GM12878 (cell line): ENCODE measurements around the gene WDR74. TPM values are rescaled to one million over a fixed set of nuclear protein-coding genes. Genes with fewer than 3 reads are reported as not detected.

Experiments used
- CBFB ChIP-seq: IDR thresholded peaks from 2 replicates; pipeline ENCODE4 v1.6.1; 2016; ENCODE audit warnings: antibody characterized with exemption, low read depth
- CBX5 ChIP-seq: sonication (generic); IDR thresholded peaks from 2 replicates; pipeline ENCODE4 v1.6.1; 2016; ENCODE audit warnings: low read depth, moderate library complexity, mild to moderate bottlenecking, inconsistent platforms
- CHD1 ChIP-seq: IDR thresholded peaks from 2 replicates; pipeline ENCODE4 v1.6.1; 2012; ENCODE audit warnings: low read depth, low read length, improper control_type of control experiment
- CREM ChIP-seq: IDR thresholded peaks from 2 replicates; pipeline ENCODE4 v1.6.1; 2014; ENCODE audit warnings: antibody characterized with exemption, low read depth
- EED ChIP-seq: sonication (generic); IDR thresholded peaks from 2 replicates; pipeline ENCODE4 v1.6.1; 2016; ENCODE audit warnings: antibody characterized with exemption, low read depth
- EP300 ChIP-seq, 2 experiments: fragments of 150-350 bp in 1 of 2; IDR thresholded peaks; 2 replicates each; pipeline ENCODE4 v1.6.1; 2011 to 2012; ENCODE audit warnings: low read depth in 2 of 2, low read length in 2 of 2, borderline replicate concordance in 1 of 2, improper control_type of control experiment in 1 of 2, inconsistent platforms in 1 of 2; ENCODE audit not compliant: control insufficient read depth in 1 of 2
- FOS ChIP-seq: IDR thresholded peaks from 3 replicates; pipeline ENCODE4 v1.6.1; 2011; ENCODE audit warnings: borderline replicate concordance; ENCODE audit not compliant: insufficient read length; ENCODE audit errors: extremely low read depth
- FOXM1 ChIP-seq: IDR thresholded peaks from 2 replicates; pipeline ENCODE4 v1.6.1; 2012; ENCODE audit warnings: low read depth, mild to moderate bottlenecking, inconsistent platforms, low read length, moderate library complexity
- HCFC1 ChIP-seq: fragments of 150-350 bp; IDR thresholded peaks from 2 replicates; pipeline ENCODE4 v1.6.1; 2014; ENCODE audit warnings: low read length
- HDGF ChIP-seq: fragments of 450-650 bp; IDR thresholded peaks from 2 replicates; pipeline ENCODE4 v1.6.1; 2016; ENCODE audit warnings: antibody characterized with exemption
- IKZF1 ChIP-seq: fragments of 450-650 bp; conservative IDR thresholded peaks from 2 replicates; pipeline ENCODE4 v1.6.1; 2017; ENCODE audit warnings: antibody characterized with exemption, mild to moderate bottlenecking
- IKZF2 ChIP-seq, 2 experiments: fragments of 450-650 bp; IDR thresholded peaks; 2 replicates each; pipeline ENCODE4 v1.6.1; 2017; ENCODE audit warnings: mild to moderate bottlenecking in 2 of 2, moderate library complexity in 2 of 2
- NBN ChIP-seq: fragments of 450-650 bp; IDR thresholded peaks from 2 replicates; pipeline ENCODE4 v1.6.1; 2016
- RB1 ChIP-seq: fragments of 450-650 bp; formaldehyde crosslinking; IDR thresholded peaks from 2 replicates; pipeline ENCODE4 v1.6.1; 2017; ENCODE audit warnings: mild to moderate bottlenecking, borderline replicate concordance
- SMARCA5 ChIP-seq: fragments of 450-650 bp; IDR thresholded peaks from 2 replicates; pipeline ENCODE4 v1.6.1; 2017; ENCODE audit warnings: mild to moderate bottlenecking
- SREBF2 ChIP-seq: IDR thresholded peaks from 2 replicates; pipeline ENCODE4 v1.6.1; 2012; ENCODE audit warnings: mild to moderate bottlenecking, low read length
- TARDBP ChIP-seq: IDR thresholded peaks from 2 replicates; pipeline ENCODE4 v1.6.1; 2016; ENCODE audit warnings: borderline replicate concordance
- TBL1XR1 ChIP-seq: IDR thresholded peaks from 2 replicates; pipeline ENCODE4 v1.6.1; 2012; ENCODE audit warnings: low read depth, low read length, improper control_type of control experiment
- YY1 ChIP-seq: IDR thresholded peaks from 2 replicates; pipeline ENCODE4 v1.6.1; 2011; ENCODE audit warnings: low read depth, mild to moderate bottlenecking, low read length
- ZNF24 ChIP-seq: fragments of 450-650 bp; IDR thresholded peaks from 2 replicates; pipeline ENCODE4 v1.6.1; 2017; ENCODE audit warnings: antibody characterized with exemption, mild to moderate bottlenecking
- polyA plus RNA-seq, 11 experiments: library from polyadenylated mRNA; depleted of rRNA in 4 of 11; unstranded in 6 of 11; stranded (reverse) in 5 of 11; fragments of >200 nt; fragmentation: Nextera tagmentation in 4 of 11; fragmentation: Illumina TruSeq in 1 of 11; extraction: Ambion mirVana in 4 of 11; extraction: Trizol in 1 of 11; gene quantifications; 1 replicate in 1 of 11; 2 replicates in 10 of 11; pipeline versions ENCODE4 v1.2.1 to v1.2.3, GENCODE V29; 2011 to 2016; ENCODE audit warnings: inconsistent platforms in 2 of 11, missing spikeins in 2 of 11, low read depth in 1 of 11
- total RNA-seq, 4 experiments: library from RNA; depleted of rRNA in 3 of 4; stranded (reverse); fragments of >200 nt in 3 of 4; fragmentation: Illumina TruSeq in 1 of 4; extraction: Trizol in 1 of 4; gene quantifications; 2 replicates each; pipeline versions ENCODE4 v1.2.1 to v1.2.3, GENCODE V29; 2013 to 2021
- TF ChIP-seq, protein P1 (sequence below), 3 experiments: IDR thresholded peaks in 2 of 3; conservative IDR thresholded peaks in 1 of 3; 2 replicates each; pipeline ENCODE4 v1.5.1; 2011; ENCODE audit warnings: low read depth in 3 of 3, low read length in 3 of 3, mild to moderate bottlenecking in 3 of 3, control low read depth in 2 of 3, moderate library complexity in 2 of 3, inconsistent platforms in 1 of 3, mixed read lengths in 1 of 3; ENCODE audit not compliant: control insufficient read depth in 2 of 3, insufficient read depth in 1 of 3; ENCODE audit errors: extremely low read depth in 1 of 3
- TF ChIP-seq, protein P2 (sequence below): fragments of 450-650 bp; IDR thresholded peaks from 2 replicates; pipeline ENCODE4 v1.6.1; 2018; ENCODE audit warnings: mild to moderate bottlenecking, low read depth, moderate library complexity; ENCODE audit not compliant: partially characterized antibody
- TF ChIP-seq, protein P3 (sequence below): IDR thresholded peaks from 2 replicates; pipeline ENCODE4 v1.6.1; 2011; ENCODE audit warnings: low read depth, mild to moderate bottlenecking, low read length, moderate library complexity, borderline replicate concordance; ENCODE audit errors: extremely low read depth
- TF ChIP-seq, protein P4 (sequence below): fragments of 450-650 bp; IDR thresholded peaks from 2 replicates; pipeline ENCODE4 v1.6.1; 2018; ENCODE audit warnings: borderline replicate concordance, mild to moderate bottlenecking; ENCODE audit not compliant: partially characterized antibody

The WDR74 gene
- total and polyA plus RNA-seq, 10 of the 15 experiments (the other 5 are each of a cell fraction or from before 2014, with no cell fraction given): 18.2 to 103 (median 60.7) TPM

DNA sequence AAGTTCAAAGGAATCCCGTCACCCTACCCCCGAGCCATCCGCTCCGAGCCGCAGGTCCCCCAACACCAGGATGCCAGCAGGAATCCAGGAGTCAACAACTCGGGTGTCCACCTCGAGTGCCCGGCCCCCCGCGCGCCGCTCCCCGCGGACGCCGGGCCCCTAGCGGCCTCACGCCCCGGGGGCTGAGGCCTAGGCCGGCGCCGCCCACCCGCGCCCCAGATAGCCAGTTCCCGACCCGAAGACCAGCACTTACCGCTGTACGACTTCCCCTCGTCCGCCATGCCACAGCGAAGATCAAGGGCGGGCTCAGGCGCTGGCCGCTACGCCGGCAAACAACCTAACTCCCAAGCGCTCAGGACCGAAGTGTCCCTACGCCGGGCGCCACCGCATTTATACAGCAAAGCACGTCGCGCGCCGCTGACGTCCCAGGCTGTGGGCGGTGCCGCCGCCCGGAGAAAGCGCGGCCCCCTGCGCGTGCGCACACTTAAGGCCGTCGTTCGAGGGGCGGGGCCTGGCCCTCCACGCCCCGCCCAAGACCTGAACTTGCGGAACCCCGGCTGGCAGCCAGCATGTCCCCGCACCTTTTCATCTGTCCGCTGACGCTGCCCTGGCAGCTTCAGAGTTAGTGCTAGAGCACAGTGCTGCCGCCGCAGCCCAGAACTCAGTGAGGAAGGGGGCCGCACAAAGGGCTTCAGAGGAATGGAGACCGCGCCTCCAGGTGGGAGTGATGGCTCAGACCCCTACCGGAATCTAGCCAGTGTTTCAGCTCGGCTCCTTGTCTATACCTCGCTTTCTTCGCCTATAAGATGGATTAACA, 34.1 kb downstream of the WDR74 start, which contains the start of gene NXF1 (continued):
- TF ChIP-seq, protein P1, sequence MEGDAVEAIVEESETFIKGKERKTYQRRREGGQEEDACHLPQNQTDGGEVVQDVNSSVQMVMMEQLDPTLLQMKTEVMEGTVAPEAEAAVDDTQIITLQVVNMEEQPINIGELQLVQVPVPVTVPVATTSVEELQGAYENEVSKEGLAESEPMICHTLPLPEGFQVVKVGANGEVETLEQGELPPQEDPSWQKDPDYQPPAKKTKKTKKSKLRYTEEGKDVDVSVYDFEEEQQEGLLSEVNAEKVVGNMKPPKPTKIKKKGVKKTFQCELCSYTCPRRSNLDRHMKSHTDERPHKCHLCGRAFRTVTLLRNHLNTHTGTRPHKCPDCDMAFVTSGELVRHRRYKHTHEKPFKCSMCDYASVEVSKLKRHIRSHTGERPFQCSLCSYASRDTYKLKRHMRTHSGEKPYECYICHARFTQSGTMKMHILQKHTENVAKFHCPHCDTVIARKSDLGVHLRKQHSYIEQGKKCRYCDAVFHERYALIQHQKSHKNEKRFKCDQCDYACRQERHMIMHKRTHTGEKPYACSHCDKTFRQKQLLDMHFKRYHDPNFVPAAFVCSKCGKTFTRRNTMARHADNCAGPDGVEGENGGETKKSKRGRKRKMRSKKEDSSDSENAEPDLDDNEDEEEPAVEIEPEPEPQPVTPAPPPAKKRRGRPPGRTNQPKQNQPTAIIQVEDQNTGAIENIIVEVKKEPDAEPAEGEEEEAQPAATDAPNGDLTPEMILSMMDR (IDR thresholded peaks at IDR 0.05 in 2 of 3, conservative IDR thresholded peaks at IDR 0.05 in 1 of 3; ENCODE audit: control insufficient read depth in 2 of 3, extremely low read depth in 1 of 3, insufficient read depth in 1 of 3, low read depth in 3 of 3, low read length in 3 of 3): peak in 1 of 3 experiments; percentile 26; a peak in 1 of 6 replicates
- TF ChIP-seq HDGF (peak; percentile 49; the same call in 1 of the 2 replicates), CREM (peak; percentile 98), FOXM1 (no peak), SREBF2 (no peak), CBX5 (no peak), ZNF24 (peak; percentile 56; the same call in 1 of the 2 replicates), SMARCA5 (peak; percentile 83), IKZF2 (IDR thresholded peaks at IDR 0.05) (no peak), HCFC1 (peak; percentile 69), CHD1 (peak; percentile 83), CBFB (peak; percentile 93), EED (no peak), NBN (peak; percentile 65; the same call in 1 of the 2 replicates), IKZF1 (peak; percentile 79), TARDBP (no peak), RB1 (peak; percentile 92; the same call in 1 of the 2 replicates), EP300 (IDR thresholded peaks at IDR 0.05; ENCODE audit: borderline replicate concordance in 1 of 2, control insufficient read depth in 1 of 2, low read depth in 2 of 2, low read length in 2 of 2) (0 out of 4 replicates have a peak, but pooled peaks of 1 of the 2 experiments have one; percentile 22), YY1 (peak; percentile 92), FOS (no peak), TBL1XR1 (peak; percentile 79; the same call in 1 of the 2 replicates)
- TF ChIP-seq, protein P2, sequence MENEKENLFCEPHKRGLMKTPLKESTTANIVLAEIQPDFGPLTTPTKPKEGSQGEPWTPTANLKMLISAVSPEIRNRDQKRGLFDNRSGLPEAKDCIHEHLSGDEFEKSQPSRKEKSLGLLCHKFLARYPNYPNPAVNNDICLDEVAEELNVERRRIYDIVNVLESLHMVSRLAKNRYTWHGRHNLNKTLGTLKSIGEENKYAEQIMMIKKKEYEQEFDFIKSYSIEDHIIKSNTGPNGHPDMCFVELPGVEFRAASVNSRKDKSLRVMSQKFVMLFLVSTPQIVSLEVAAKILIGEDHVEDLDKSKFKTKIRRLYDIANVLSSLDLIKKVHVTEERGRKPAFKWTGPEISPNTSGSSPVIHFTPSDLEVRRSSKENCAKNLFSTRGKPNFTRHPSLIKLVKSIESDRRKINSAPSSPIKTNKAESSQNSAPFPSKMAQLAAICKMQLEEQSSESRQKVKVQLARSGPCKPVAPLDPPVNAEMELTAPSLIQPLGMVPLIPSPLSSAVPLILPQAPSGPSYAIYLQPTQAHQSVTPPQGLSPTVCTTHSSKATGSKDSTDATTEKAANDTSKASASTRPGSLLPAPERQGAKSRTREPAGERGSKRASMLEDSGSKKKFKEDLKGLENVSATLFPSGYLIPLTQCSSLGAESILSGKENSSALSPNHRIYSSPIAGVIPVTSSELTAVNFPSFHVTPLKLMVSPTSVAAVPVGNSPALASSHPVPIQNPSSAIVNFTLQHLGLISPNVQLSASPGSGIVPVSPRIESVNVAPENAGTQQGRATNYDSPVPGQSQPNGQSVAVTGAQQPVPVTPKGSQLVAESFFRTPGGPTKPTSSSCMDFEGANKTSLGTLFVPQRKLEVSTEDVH: peak; percentile 38
- TF ChIP-seq, protein P3, sequence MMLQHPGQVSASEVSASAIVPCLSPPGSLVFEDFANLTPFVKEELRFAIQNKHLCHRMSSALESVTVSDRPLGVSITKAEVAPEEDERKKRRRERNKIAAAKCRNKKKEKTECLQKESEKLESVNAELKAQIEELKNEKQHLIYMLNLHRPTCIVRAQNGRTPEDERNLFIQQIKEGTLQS: no peak
- TF ChIP-seq, protein P4, sequence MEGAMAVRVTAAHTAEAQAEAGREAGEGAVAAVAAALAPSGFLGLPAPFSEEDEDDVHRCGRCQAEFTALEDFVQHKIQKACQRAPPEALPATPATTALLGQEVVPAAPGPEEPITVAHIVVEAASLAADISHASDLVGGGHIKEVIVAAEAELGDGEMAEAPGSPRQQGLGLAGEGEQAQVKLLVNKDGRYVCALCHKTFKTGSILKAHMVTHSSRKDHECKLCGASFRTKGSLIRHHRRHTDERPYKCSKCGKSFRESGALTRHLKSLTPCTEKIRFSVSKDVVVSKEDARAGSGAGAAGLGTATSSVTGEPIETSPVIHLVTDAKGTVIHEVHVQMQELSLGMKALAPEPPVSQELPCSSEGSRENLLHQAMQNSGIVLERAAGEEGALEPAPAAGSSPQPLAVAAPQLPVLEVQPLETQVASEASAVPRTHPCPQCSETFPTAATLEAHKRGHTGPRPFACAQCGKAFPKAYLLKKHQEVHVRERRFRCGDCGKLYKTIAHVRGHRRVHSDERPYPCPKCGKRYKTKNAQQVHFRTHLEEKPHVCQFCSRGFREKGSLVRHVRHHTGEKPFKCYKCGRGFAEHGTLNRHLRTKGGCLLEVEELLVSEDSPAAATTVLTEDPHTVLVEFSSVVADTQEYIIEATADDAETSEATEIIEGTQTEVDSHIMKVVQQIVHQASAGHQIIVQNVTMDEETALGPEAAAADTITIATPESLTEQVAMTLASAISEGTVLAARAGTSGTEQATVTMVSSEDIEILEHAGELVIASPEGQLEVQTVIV: no peak
